Parathyroid adenoma (tissue), 2 donors: Measurements from ENCODE around the gene OSGIN1.

Experiments used
- H2AFZ ChIP-seq: fragments of 300-600 bp; sonication (generic); one replicate; pipeline ENCODE4 v1.7.0; 2017; ENCODE audit warnings: antibody characterized with exemption, mild to moderate bottlenecking
- H3K27ac ChIP-seq: fragments of 300-600 bp; sonication (generic); one replicate; pipeline ENCODE4 v1.7.0; 2017
- H3K27me3 ChIP-seq: fragments of 300-600 bp; sonication (generic); one replicate; pipeline ENCODE4 v1.7.0; 2017; ENCODE audit warnings: low read length; ENCODE audit not compliant: control insufficient read depth, insufficient read depth
- H3K36me3 ChIP-seq: fragments of 300-600 bp; sonication (generic); one replicate; pipeline ENCODE4 v1.7.0; 2017; ENCODE audit warnings: low read length; ENCODE audit not compliant: control insufficient read depth, insufficient read depth
- H3K4me1 ChIP-seq: fragments of 300-600 bp; sonication (generic); one replicate; pipeline ENCODE4 v1.7.0; 2017; ENCODE audit warnings: control low read depth
- H3K4me2 ChIP-seq: fragments of 300-600 bp; sonication (generic); one replicate; pipeline ENCODE4 v1.7.0; 2017; ENCODE audit warnings: low read length
- H3K4me3 ChIP-seq: fragments of 300-600 bp; sonication (generic); one replicate; pipeline ENCODE4 v1.7.0; 2017; ENCODE audit warnings: low read depth, low read length
- H3K79me2 ChIP-seq: fragments of 300-600 bp; sonication (generic); one replicate; pipeline ENCODE4 v1.7.0; 2017; ENCODE audit warnings: control low read depth
- H3K9ac ChIP-seq: fragments of 300-600 bp; sonication (generic); one replicate; pipeline ENCODE4 v1.7.0; 2017; ENCODE audit warnings: mild to moderate bottlenecking
- H3K9me3 ChIP-seq: fragments of 300-600 bp; sonication (generic); one replicate; pipeline ENCODE4 v1.7.0; 2017; ENCODE audit warnings: low read length; ENCODE audit not compliant: control insufficient read depth
- CTCF ChIP-seq: fragments of 300-600 bp; sonication (generic); IDR thresholded peaks from one replicate; pipeline ENCODE4 v1.7.0; 2017; ENCODE audit warnings: antibody characterized with exemption, mild to moderate bottlenecking
- donor health status: primary hyperparathyroidism.

The OSGIN1 gene

GRCh38 chr16:83995754-83996153 is 42.7 kb downstream of the OSGIN1 start:
- Histone ChIP-seq H2AFZ (peak overlapping the region; percentile 18), H3K36me3 (no peaks in the 10 kb centered on the region), H3K27ac (peak overlapping the region; percentile 84), H3K9me3 (no peaks in the 10 kb centered on the region), H3K79me2 (no peaks in the 10 kb centered on the region), H3K27me3 (no peaks in the 10 kb centered on the region), H3K4me2 (peak overlapping the region; percentile 57), H3K9ac (no peak overlapping the region), H3K4me1 (peaks cover 46% of the 10 kb centered on the region), H3K4me3 (peak overlapping the region; percentile 40)
- TF ChIP-seq CTCF = no peak

GRCh38 chr16:83996481-83997252 is 43.6 kb downstream of the OSGIN1 start:
- Histone ChIP-seq H3K4me2 (no peak overlapping the region), H3K27me3 (no peaks in the 10 kb centered on the region), H3K4me3 (no peak overlapping the region), H3K9me3 (no peaks in the 10 kb centered on the region), H3K79me2 (no peaks in the 10 kb centered on the region), H3K4me1 (peaks cover 46% of the 10 kb centered on the region), H2AFZ (peak overlapping the region; percentile 18), H3K27ac (peak overlapping the region; percentile 84), H3K36me3 (no peaks in the 10 kb centered on the region), H3K9ac (no peak overlapping the region)
- no peak for TF ChIP-seq CTCF

- Histone ChIP-seq H3K4me2 (no peak overlapping the region), H3K4me3 (no peak overlapping the region), H3K36me3 (no peaks in the 10 kb centered on the region), H3K27me3 (no peaks in the 10 kb centered on the region), H2AFZ (no peak overlapping the region), H3K27ac (no peak overlapping the region), H3K9me3 (no peaks in the 10 kb centered on the region), H3K9ac (no peak overlapping the region), H3K79me2 (no peaks in the 10 kb centered on the region), H3K4me1 (peaks cover 32% of the 10 kb centered on the region)
- no peak for TF ChIP-seq CTCF
Measured at GRCh38 chr16:83998091-83998490, 45.1 kb downstream of the OSGIN1 start.

GRCh38 chr16:84000989-84001642 is 48.1 kb downstream of the OSGIN1 start:
- Histone ChIP-seq H3K9me3 (no peaks in the 10 kb centered on the region), H3K4me3 (no peak overlapping the region), H3K79me2 (no peaks in the 10 kb centered on the region), H3K36me3 (no peaks in the 10 kb centered on the region), H3K27ac (no peak overlapping the region), H3K9ac (no peak overlapping the region), H3K4me2 (no peak overlapping the region), H3K27me3 (no peaks in the 10 kb centered on the region), H3K4me1 (peaks cover 6% of the 10 kb centered on the region), H2AFZ (no peak overlapping the region)
- TF ChIP-seq CTCF = no peak
